Glutamatergic neuron (in vitro differentiated cells): ENCODE results near the gene ZNF836. TPM values are rescaled to one million over a fixed set of nuclear protein-coding genes. Genes with fewer than 3 reads are reported as not detected.
"Not testable (repeated sequence)": the region's sequence is repeated elsewhere in the genome, so short reads cannot be mapped to it uniquely, and the experiment has no call there.

Experiments
- DNase-seq: peaks from one replicate; pipeline ENCODE4 v3.0.0; 2022
- H3K27ac Mint-ChIP-seq: one replicate; pipeline ENCODE4 v1.8.0; 2020; ENCODE audit warnings: mild to moderate bottlenecking, mixed read lengths, inconsistent platforms; ENCODE audit not compliant: unreplicated experiment
- H3K27me3 Mint-ChIP-seq: one replicate; pipeline ENCODE4 v1.8.0; 2020; ENCODE audit warnings: mild to moderate bottlenecking, moderate library complexity, mixed read lengths, inconsistent platforms; ENCODE audit not compliant: unreplicated experiment
- H3K36me3 Mint-ChIP-seq: one replicate; pipeline ENCODE4 v1.8.0; 2020; ENCODE audit warnings: mild to moderate bottlenecking, mixed read lengths, inconsistent platforms; ENCODE audit not compliant: unreplicated experiment
- H3K4me1 Mint-ChIP-seq: one replicate; pipeline ENCODE4 v1.8.0; 2020; ENCODE audit warnings: mild to moderate bottlenecking, low read depth, mixed read lengths, inconsistent platforms; ENCODE audit not compliant: unreplicated experiment
- H3K4me3 Mint-ChIP-seq: one replicate; pipeline ENCODE4 v1.8.0; 2020; ENCODE audit warnings: mild to moderate bottlenecking, mixed read lengths, inconsistent platforms; ENCODE audit not compliant: unreplicated experiment
- H3K9me3 Mint-ChIP-seq: one replicate; pipeline ENCODE4 v1.8.0; 2020; ENCODE audit warnings: mild to moderate bottlenecking, moderate library complexity, mixed read lengths, inconsistent platforms; ENCODE audit not compliant: unreplicated experiment
- CTCF ChIP-seq: fragments of 200-600 bp; sonication (generic); IDR thresholded peaks from one replicate; pipeline ENCODE4 v1.5.0; 2021; ENCODE audit not compliant: partially characterized antibody, unreplicated experiment
- total RNA-seq: library from RNA; stranded (reverse); fragmentation: NEBNext Ultra II Directional; extraction: Animal tissue kit (Norgen Biotek cat#: 25700); gene quantifications from one replicate; pipeline ENCODE4 v1.2.1, GENCODE V29; 2021; ENCODE audit not compliant: unreplicated experiment

ZNF836 gene
- total RNA-seq, 1 donor from 2014 or later = 29.7 TPM

GRCh38 chr19:52206481-52206880 is 35.1 kb upstream of the ZNF836 start:
- peaks cover 5% of the 10 kb centered on the region for H3K36me3 Mint-ChIP-seq
- no peak overlapping the region for H3K27ac Mint-ChIP-seq
- peaks cover 6% of the 10 kb centered on the region for H3K27me3 Mint-ChIP-seq
- H3K4me1 Mint-ChIP-seq = no peaks in the 10 kb centered on the region
- no peak overlapping the region for H3K4me3 Mint-ChIP-seq
- H3K9me3 Mint-ChIP-seq = peaks cover 8% of the 10 kb centered on the region
- no peak for DNase-seq
- no peak for TF ChIP-seq CTCF

DNA sequence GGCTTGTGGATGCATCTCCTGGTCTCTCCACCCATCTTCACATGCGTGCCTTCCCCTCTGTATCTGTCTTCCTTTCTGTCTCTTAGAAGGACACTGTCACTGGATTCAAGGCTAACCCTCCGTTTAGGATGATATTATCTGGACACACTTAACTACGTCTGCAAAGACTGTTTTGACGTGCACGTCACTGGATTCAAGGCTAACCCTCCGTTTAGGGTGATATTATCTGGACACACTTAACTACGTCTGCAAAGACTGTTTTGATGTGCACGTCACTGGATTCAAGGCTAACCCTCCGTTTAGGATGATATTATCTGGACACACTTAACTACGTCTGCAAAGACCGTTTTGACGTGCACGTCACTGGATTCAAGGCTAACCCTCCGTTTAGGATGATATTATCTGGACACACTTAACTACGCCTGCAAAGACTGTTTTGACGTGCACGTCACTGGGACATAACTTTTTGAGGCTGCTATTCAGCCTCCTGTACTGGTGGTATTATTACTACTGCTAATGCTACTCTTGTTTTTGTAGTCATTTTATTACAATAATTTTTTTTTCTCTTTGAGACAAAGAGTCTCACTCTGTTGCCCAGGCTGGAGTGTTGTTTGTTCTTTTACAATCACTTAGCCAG is 29.5 kb upstream of the ZNF836 start:
- H3K4me3 Mint-ChIP-seq, H3K9me3 Mint-ChIP-seq, H3K36me3 Mint-ChIP-seq, H3K27ac Mint-ChIP-seq, H3K4me1 Mint-ChIP-seq, H3K27me3 Mint-ChIP-seq, DNase-seq: not testable (repeated sequence)

DNA sequence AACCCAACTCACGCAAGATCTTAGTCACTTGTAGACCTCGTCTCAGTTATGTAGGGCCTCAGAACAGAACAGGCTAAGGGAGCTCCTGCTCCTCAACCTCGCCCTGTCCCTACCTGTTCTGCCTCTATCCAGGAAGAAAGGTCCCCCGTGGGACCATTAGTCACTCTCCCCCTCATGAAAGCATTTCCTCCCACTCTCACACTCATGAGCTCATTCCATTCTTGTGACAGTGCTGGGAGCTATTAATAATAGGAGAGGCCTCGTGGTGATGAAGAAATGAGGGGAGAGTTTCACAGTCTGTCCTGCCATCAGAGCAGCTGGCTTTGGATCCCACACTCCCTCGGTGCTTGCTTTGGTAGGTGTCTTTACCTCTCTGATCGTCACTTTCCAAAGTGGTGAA is 28.6 kb upstream of the ZNF836 start:
- peak overlapping the region; percentile 54 for H3K27ac Mint-ChIP-seq
- H3K36me3 Mint-ChIP-seq = no peaks in the 10 kb centered on the region
- peaks cover 4% of the 10 kb centered on the region for H3K27me3 Mint-ChIP-seq
- H3K4me3 Mint-ChIP-seq = no peak overlapping the region
- peaks cover 5% of the 10 kb centered on the region for H3K9me3 Mint-ChIP-seq
- TF ChIP-seq CTCF = no peak
- H3K4me1 Mint-ChIP-seq = peaks cover 6% of the 10 kb centered on the region
- no peak for DNase-seq

- DNase-seq = no peak
- no peak for TF ChIP-seq CTCF
- H3K9me3 Mint-ChIP-seq = peaks cover 3% of the 10 kb centered on the region
Measured at GRCh38 chr19:52198678-52199077, 27.3 kb upstream of the ZNF836 start.

DNA sequence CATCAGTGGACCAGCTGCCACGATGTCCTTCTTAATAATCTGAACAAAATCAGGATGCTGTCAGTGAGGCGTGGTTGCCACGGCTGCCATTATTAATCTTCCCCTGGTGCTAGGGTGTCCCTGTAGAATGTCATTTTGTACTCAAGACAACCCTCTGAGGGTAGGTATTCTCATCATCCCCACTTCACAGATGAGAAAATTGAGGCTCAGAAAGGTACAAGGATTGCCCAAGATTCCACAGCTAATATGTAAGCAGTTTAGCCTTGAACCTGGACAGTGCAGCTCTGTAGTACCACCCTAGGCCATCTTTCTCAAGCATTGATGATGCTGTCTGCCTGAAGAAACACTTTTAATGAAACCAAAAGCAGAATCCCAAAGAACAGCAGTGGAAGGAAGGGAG is 26.5 kb upstream of the ZNF836 start:
- Mint-ChIP-seq H3K9me3 (peaks cover 3% of the 10 kb centered on the region), H3K4me3 (no peak overlapping the region), H3K36me3 (peaks cover 4% of the 10 kb centered on the region), H3K27me3 (no peaks in the 10 kb centered on the region), H3K27ac (no peak overlapping the region), H3K4me1 (peaks cover 7% of the 10 kb centered on the region)
- TF ChIP-seq CTCF = no peak
- DNase-seq = no peak

More at GRCh38 chr19:52198678-52199077, 27.3 kb upstream of the ZNF836 start:
- Mint-ChIP-seq H3K4me1 (peaks cover 6% of the 10 kb centered on the region), H3K27me3 (no peaks in the 10 kb centered on the region), H3K27ac (peak overlapping the region; percentile 33), H3K36me3 (peaks cover 4% of the 10 kb centered on the region), H3K4me3 (no peak overlapping the region)
